OCI-LY1 (cell line): Measurements from ENCODE around the gene NID1.

Source experiments
- H2AFZ ChIP-seq: fragments of 200-600 bp; sonication (generic), shearing (Covaris generic); 2 replicates; pipeline ENCODE4 v1.6.0; 2014; ENCODE audit warnings: antibody characterized with exemption, mild to moderate bottlenecking, low read length
- H3F3A ChIP-seq: fragments of 200-600 bp; sonication (generic), shearing (Covaris generic); 2 replicates; pipeline ENCODE4 v1.6.0; 2014; ENCODE audit warnings: mild to moderate bottlenecking, antibody characterized with exemption, low read length, moderate library complexity; ENCODE audit not compliant: insufficient read depth
- H3K27ac ChIP-seq: fragments of 200-600 bp; sonication (generic); 2 replicates; pipeline ENCODE4 v1.5.1; 2014; ENCODE audit warnings: low read length, mixed run types, mild to moderate bottlenecking, low read depth; ENCODE audit not compliant: poor library complexity, severe bottlenecking
- H3K27me3 ChIP-seq: fragments of 200-600 bp; sonication (generic); 2 replicates; pipeline ENCODE4 v1.6.0; 2014; ENCODE audit warnings: antibody characterized with exemption, mild to moderate bottlenecking, low read length, moderate library complexity; ENCODE audit not compliant: insufficient read depth
- H3K36me3 ChIP-seq: fragments of 200-600 bp; sonication (generic); 2 replicates; pipeline ENCODE4 v1.6.1; 2014; ENCODE audit warnings: mild to moderate bottlenecking, antibody characterized with exemption, low read length, moderate library complexity, mixed read lengths; ENCODE audit not compliant: insufficient read depth
- H3K4me1 ChIP-seq: fragments of 200-600 bp; sonication (generic); 2 replicates; pipeline ENCODE4 v1.5.1; 2014; ENCODE audit warnings: mild to moderate bottlenecking, low read length, moderate library complexity; ENCODE audit not compliant: insufficient read depth, severe bottlenecking
- H3K4me2 ChIP-seq: fragments of 200-600 bp; sonication (generic), shearing (Covaris generic); 2 replicates; pipeline ENCODE4 v1.6.1; 2014; ENCODE audit warnings: low read length
- H3K4me3 ChIP-seq: fragments of 200-600 bp; sonication (generic); 2 replicates; pipeline ENCODE4 v1.5.1; 2014; ENCODE audit warnings: low read length, low read depth, mild to moderate bottlenecking, mixed read lengths; ENCODE audit not compliant: poor library complexity, severe bottlenecking
- H3K79me2 ChIP-seq: fragments of 200-600 bp; shearing (Covaris generic); 2 replicates; pipeline ENCODE4 v1.6.1; 2016; ENCODE audit warnings: mixed run types, low read length, mixed read lengths; ENCODE audit not compliant: insufficient read depth
- H3K9ac ChIP-seq: fragments of 200-600 bp; sonication (generic), shearing (Covaris generic); 2 replicates; pipeline ENCODE4 v1.6.1; 2014; ENCODE audit warnings: mild to moderate bottlenecking, low read length, mixed read lengths
- H3K9me2 ChIP-seq: fragments of 200-600 bp; sonication (generic), shearing (Covaris generic); 2 replicates; pipeline ENCODE4 v1.6.1; 2014; ENCODE audit warnings: low read depth, mild to moderate bottlenecking, low read length, mixed read lengths
- H3K9me3 ChIP-seq: fragments of 200-600 bp; shearing (Covaris generic); 2 replicates; pipeline ENCODE4 v1.6.1; 2014; ENCODE audit warnings: low read length, mixed read lengths
- H4K20me1 ChIP-seq: fragments of 200-600 bp; sonication (generic), shearing (Covaris generic); 2 replicates; pipeline ENCODE4 v1.6.0; 2016; ENCODE audit warnings: mild to moderate bottlenecking, low read length; ENCODE audit not compliant: insufficient read depth
- CTCF ChIP-seq: fragments of 200-600 bp; sonication (generic), shearing (Covaris generic); IDR thresholded peaks from 2 replicates; pipeline ENCODE4 v1.5.1; 2017; ENCODE audit warnings: mild to moderate bottlenecking, antibody characterized with exemption, low read length, moderate library complexity, mixed read lengths
- EZH2 ChIP-seq: fragments of 200-600 bp; sonication (generic), shearing (Covaris generic); IDR thresholded peaks from 2 replicates; pipeline ENCODE4 v1.8.0; 2017; ENCODE audit warnings: borderline replicate concordance, mixed run types, mild to moderate bottlenecking, antibody characterized with exemption, low read length, moderate library complexity, mixed read lengths

The NID1 gene

GRCh38 chr1:236069796-236070195 lies 4.9 kb upstream of the NID1 start:
- no peaks in the 10 kb centered on the region for H4K20me1 ChIP-seq
- no peaks in the 10 kb centered on the region for H3K36me3 ChIP-seq
- H3K9me3 ChIP-seq = no peaks in the 10 kb centered on the region
- H3K4me3 ChIP-seq = no peak overlapping the region
- peaks cover 11% of the 10 kb centered on the region for H3K4me1 ChIP-seq
- no peak overlapping the region for H3K27ac ChIP-seq
- no peak overlapping the region for H3K4me2 ChIP-seq
- no peaks in the 10 kb centered on the region for H3K27me3 ChIP-seq
- no peaks in the 10 kb centered on the region for H3K79me2 ChIP-seq
- H3F3A ChIP-seq = no peaks in the 10 kb centered on the region
- TF ChIP-seq EZH2 = no peak
- no peak for TF ChIP-seq CTCF
- no peak overlapping the region for H2AFZ ChIP-seq
- H3K9ac ChIP-seq = no peak overlapping the region
- H3K9me2 ChIP-seq = no peaks in the 10 kb centered on the region

DNA sequence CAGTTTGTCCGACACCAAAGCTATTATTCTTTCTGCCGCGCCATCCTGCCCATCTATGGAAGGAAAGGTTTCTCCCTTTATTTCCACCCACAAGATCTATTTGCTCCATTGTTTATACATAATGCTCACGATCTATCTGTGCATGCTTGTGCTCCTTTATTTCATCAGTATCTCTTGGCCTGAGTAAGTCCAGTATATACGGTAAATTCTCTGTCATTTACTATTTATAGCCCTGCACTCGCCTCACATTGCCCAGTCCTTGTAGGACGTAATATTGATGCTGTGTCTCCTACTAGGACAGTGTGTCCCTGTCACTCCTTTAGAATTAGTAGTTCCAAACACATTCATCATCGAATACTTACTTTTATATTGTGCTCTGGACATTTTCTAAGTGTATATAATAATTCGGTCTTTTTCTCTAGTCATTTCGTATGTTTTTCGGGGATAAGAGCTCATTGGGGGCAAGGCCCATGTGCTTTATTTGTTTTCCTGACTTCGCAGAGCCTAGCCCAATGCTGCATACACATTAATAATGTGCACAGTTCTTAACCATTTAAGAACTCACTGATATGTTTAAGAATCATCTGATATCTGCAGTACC lies 3.1 kb upstream of the NID1 start:
- TF ChIP-seq CTCF (no peak), EZH2 (no peak)
- Histone ChIP-seq H3K27me3 (no peaks in the 10 kb centered on the region), H3F3A (no peaks in the 10 kb centered on the region), H3K36me3 (no peaks in the 10 kb centered on the region), H3K4me1 (peaks cover 11% of the 10 kb centered on the region), H3K9me2 (no peaks in the 10 kb centered on the region), H3K9me3 (no peaks in the 10 kb centered on the region), H2AFZ (no peak overlapping the region), H3K9ac (no peak overlapping the region), H3K4me3 (no peak overlapping the region), H3K79me2 (no peaks in the 10 kb centered on the region), H3K27ac (no peak overlapping the region), H4K20me1 (no peaks in the 10 kb centered on the region), H3K4me2 (no peak overlapping the region)

- H3K27ac ChIP-seq = no peak overlapping the region
- no peaks in the 10 kb centered on the region for H3K9me2 ChIP-seq
- H3K9ac ChIP-seq = no peak overlapping the region
- 0 out of 2 replicates have a peak overlapping the region, but pooled peaks have one; percentile 8 for H3K4me2 ChIP-seq
- H3K36me3 ChIP-seq = no peaks in the 10 kb centered on the region
- no peak overlapping the region for H3K4me3 ChIP-seq
- H3K4me1 ChIP-seq = peaks cover 11% of the 10 kb centered on the region
- no peaks in the 10 kb centered on the region for H3K27me3 ChIP-seq
- H4K20me1 ChIP-seq = no peaks in the 10 kb centered on the region
- no peaks in the 10 kb centered on the region for H3F3A ChIP-seq
- H2AFZ ChIP-seq = no peak overlapping the region
- H3K79me2 ChIP-seq = no peaks in the 10 kb centered on the region
- H3K9me3 ChIP-seq = no peaks in the 10 kb centered on the region
- TF ChIP-seq EZH2 (no peak), CTCF (no peak)
Observed at GRCh38 chr1:236066828-236067386, 2.0 kb upstream of the NID1 start.
